Endothelial cell of umbilical vein (primary cell): ENCODE measurements around the gene LTO1. TPM values are rescaled to one million over a fixed set of nuclear protein-coding genes. Genes with fewer than 3 reads are reported as not detected.

Source experiments
- BruUV-seq: library from RNA; stranded (reverse); fragments of 400-500 nt; replicated peaks from 2 replicates; lab custom pipeline; 2021; lab: Mats Ljungman, UMichigan
- CTCF ChIA-PET: fragments of 300-600, 350-600 bp; sonication (Branson Sonifier 250); formaldehyde crosslinking; loops from one replicate; lab custom pipeline; 2021; ENCODE audit warnings: antibody characterized with exemption, inconsistent platforms; lab: Charles Lee
- POLR2A ChIA-PET: fragments of 300-600, 350-600 bp; sonication (Branson Sonifier 250); formaldehyde crosslinking; loops from one replicate; lab custom pipeline; 2021; ENCODE audit warnings: antibody characterized with exemption, inconsistent platforms; lab: Charles Lee
- DNase-seq: peaks from one replicate; pipeline ENCODE4 v3.0.0-alpha.2; 2011; ENCODE audit warnings: low read depth, low spot score
- FAIRE-seq: peaks from 2 replicates; lab custom pipeline; 2011; peaks lifted over from hg19 to GRCh38; lab: Jason Lieb, UNC
- H2AFZ ChIP-seq: 2 replicates; pipeline ENCODE4 v1.6.0; 2012; ENCODE audit warnings: low read depth, low read length, control low read depth, inconsistent platforms
- H3K27ac ChIP-seq: 2 replicates; pipeline ENCODE4 v1.5.1; 2011; ENCODE audit warnings: low read depth, mild to moderate bottlenecking, control low read depth, low read length, moderate library complexity; ENCODE audit not compliant: insufficient read depth
- H3K27me3 ChIP-seq, 2 experiments: 2 replicates each; pipeline versions ENCODE4 v1.6.0 to v1.6.1; 2011; ENCODE audit warnings: low read length in 2 of 2, mixed read lengths in 1 of 2; ENCODE audit not compliant: control insufficient read depth in 2 of 2, insufficient read depth in 2 of 2
- H3K36me3 ChIP-seq, 2 experiments: 2 replicates in 1 of 2; 3 replicates in 1 of 2; pipeline ENCODE4 v1.5.1; 2011; ENCODE audit warnings: low read length in 2 of 2, mild to moderate bottlenecking in 1 of 2, moderate library complexity in 1 of 2; ENCODE audit not compliant: control insufficient read depth in 2 of 2, insufficient read depth in 2 of 2; ENCODE audit errors: extremely low read depth in 1 of 2
- H3K4me1 ChIP-seq: 3 replicates; pipeline ENCODE4 v1.5.1; 2011; ENCODE audit warnings: mild to moderate bottlenecking, low read length; ENCODE audit not compliant: control insufficient read depth, insufficient read depth; ENCODE audit errors: extremely low read depth
- H3K4me2 ChIP-seq: 2 replicates; pipeline ENCODE4 v1.6.1; 2011; ENCODE audit warnings: low read length, control low read depth, mixed read lengths; ENCODE audit not compliant: insufficient read depth
- H3K4me3 ChIP-seq, 3 experiments: fragments of 200-600 bp in 1 of 3; sonication (generic), shearing (Covaris generic) in 1 of 3; replicated peaks in 1 of 3; 2 replicates each; pipeline ENCODE4 v1.5.1; 2011 to 2016; ENCODE audit warnings: control low read depth in 3 of 3, low read length in 3 of 3, mild to moderate bottlenecking in 2 of 3, inconsistent platforms in 1 of 3, low read depth in 1 of 3, moderate library complexity in 1 of 3; ENCODE audit not compliant: insufficient read depth in 1 of 3
- H3K79me2 ChIP-seq: 2 replicates; pipeline ENCODE4 v1.6.0; 2012; ENCODE audit warnings: low read length, inconsistent platforms; ENCODE audit not compliant: control insufficient read depth, insufficient read depth
- H3K9ac ChIP-seq: replicated peaks from 2 replicates; pipeline ENCODE3; 2011; ENCODE audit warnings: low read length, control low read depth; ENCODE audit not compliant: insufficient read depth; ENCODE audit errors: extremely low read depth
- H3K9me1 ChIP-seq: replicated peaks from 3 replicates; pipeline ENCODE4 v1.6.0; 2011; ENCODE audit warnings: mild to moderate bottlenecking, low read length; ENCODE audit not compliant: control insufficient read depth, insufficient read depth; ENCODE audit errors: extremely low read depth
- H3K9me3 ChIP-seq: replicated peaks from 2 replicates; pipeline ENCODE4 v1.5.1; 2012; ENCODE audit warnings: low read length, inconsistent platforms; ENCODE audit not compliant: control insufficient read depth, insufficient read depth
- H4K20me1 ChIP-seq: replicated peaks from 2 replicates; pipeline ENCODE3; 2011; ENCODE audit warnings: mild to moderate bottlenecking, low read length; ENCODE audit not compliant: control insufficient read depth, insufficient read depth; ENCODE audit errors: extremely low read depth
- CTCF ChIP-seq, 2 donors: IDR thresholded peaks; 1 replicate in 1 of 2; 2 replicates in 1 of 2; pipeline ENCODE4 v1.5.1; 2011; ENCODE audit warnings: low read length in 2 of 2, mild to moderate bottlenecking in 2 of 2, moderate library complexity in 2 of 2, control low read depth in 1 of 2, inconsistent platforms in 1 of 2, low read depth in 1 of 2; ENCODE audit not compliant: insufficient read depth in 1 of 2; ENCODE audit errors: extremely low read depth in 1 of 2
- EZH2 ChIP-seq: IDR thresholded peaks from 2 replicates; pipeline ENCODE4 v1.6.1; 2012; ENCODE audit warnings: borderline replicate concordance, low read depth, mild to moderate bottlenecking, moderate library complexity, low read length, inconsistent platforms; ENCODE audit not compliant: severe bottlenecking
- FOS ChIP-seq: IDR thresholded peaks from 2 replicates; pipeline ENCODE4 v1.6.1; 2011; ENCODE audit warnings: mild to moderate bottlenecking, low read length, moderate library complexity, borderline replicate concordance; ENCODE audit not compliant: insufficient read depth
- GATA2 ChIP-seq: IDR thresholded peaks from 2 replicates; pipeline ENCODE4 v1.7.0; 2011; ENCODE audit warnings: low read depth, mild to moderate bottlenecking, moderate library complexity, mixed read lengths, low read length; ENCODE audit not compliant: insufficient read length, insufficient read depth
- JUN ChIP-seq: IDR thresholded peaks from 2 replicates; pipeline ENCODE4 v1.6.1; 2011; ENCODE audit warnings: borderline replicate concordance, low read depth; ENCODE audit not compliant: insufficient read length, insufficient read depth
- MAX ChIP-seq: IDR thresholded peaks from 2 replicates; pipeline ENCODE4 v1.6.1; 2011; ENCODE audit not compliant: insufficient read depth, insufficient read length
- MYC ChIP-seq: IDR thresholded peaks from one replicate; pipeline ENCODE4 v1.6.1; 2011; ENCODE audit warnings: mild to moderate bottlenecking, low read depth, low read length
- POLR2A ChIP-seq: IDR thresholded peaks from 2 replicates; pipeline ENCODE4 v1.6.1; 2012; ENCODE audit warnings: low read depth, mild to moderate bottlenecking, control low read depth, low read length
- POLR2AphosphoS5 ChIP-seq: IDR thresholded peaks from 2 replicates; pipeline ENCODE4 v1.6.1; 2012; ENCODE audit warnings: low read depth, mild to moderate bottlenecking, control low read depth, low read length, moderate library complexity; ENCODE audit not compliant: insufficient read depth
- dilution Hi-C: fragments of 300-500 bp; cut with MboI; formaldehyde crosslinking; loops from one replicate; pipeline ENCODE4 v1.15.0; 2019; ENCODE audit warnings: low sequenced_read_pairs; ENCODE audit not compliant: extremely low pct_ligation_motif_present
- intact Hi-C: fragments of 100-400 bp; cut with micrococcal nuclease; formaldehyde crosslinking; loops from one replicate; pipeline ENCODE4 v1.10.0; 2022
- polyA plus RNA-seq, 4 experiments: library from polyadenylated mRNA; depleted of rRNA in 3 of 4; stranded (reverse) in 3 of 4; unstranded in 1 of 4; fragments of >200 nt; gene quantifications; 2 replicates each; pipeline versions ENCODE4 v1.2.1 to v1.2.3, GENCODE V29; 2011 to 2012; ENCODE audit warnings: missing spikeins in 1 of 4
- total RNA-seq: library from RNA; stranded (reverse); gene quantifications from 2 replicates; pipeline ENCODE4 v1.2.3, GENCODE V29; 2021

Gene LTO1
- total and polyA plus RNA-seq, 2 donors (not counting 3 experiments of a cell fraction or from before 2014, with no cell fraction given): 26.8 to 30.9 TPM

DNA sequence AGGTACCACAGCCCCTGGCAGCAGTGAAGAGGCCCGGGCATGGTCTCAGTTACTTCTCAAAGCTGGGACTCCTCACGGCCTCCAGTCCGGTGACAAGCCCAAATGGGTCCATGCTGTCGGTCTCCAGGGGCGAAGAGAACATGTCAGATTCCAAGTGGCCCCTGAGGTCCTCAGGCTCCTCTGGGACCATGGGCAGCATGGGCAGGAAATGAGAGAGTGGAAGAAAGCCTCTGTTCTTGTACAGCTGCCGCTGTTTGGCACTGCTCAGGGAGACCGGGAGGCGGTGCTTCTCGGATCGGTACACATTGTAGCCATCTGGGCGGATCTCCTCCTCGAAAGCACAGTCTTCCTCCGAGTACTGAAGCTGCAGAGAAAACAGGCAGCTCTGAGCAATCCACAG lies 24.1 kb upstream of the LTO1 start:
- no TSS peak for BruUV-seq

More for the DNA sequence above, 24.1 kb upstream of the LTO1 start:
- H3K9me1 ChIP-seq: no peaks in the 10 kb centered on the region
- intact Hi-C loops (no loop called here), dilution Hi-C loops (no loop called here)
- H3K79me2 ChIP-seq: no peaks in the 10 kb centered on the region
- no peaks in the 10 kb centered on the region for H3K9me3 ChIP-seq
- H4K20me1 ChIP-seq: no peaks in the 10 kb centered on the region
- ChIA-PET POLR2A (no interaction called here), CTCF (no interaction called here)
- no peak overlapping the region for H3K4me2 ChIP-seq
- DNase-seq (no peak), FAIRE-seq (no peak)
- H3K4me1 ChIP-seq: peaks cover 8% of the 10 kb centered on the region
- no peak overlapping the region for H2AFZ ChIP-seq
- H3K27me3 ChIP-seq: peaks cover 26 to 29% of the 10 kb centered on the region in 2 experiments
- no peak overlapping the region for H3K9ac ChIP-seq
- H3K27ac ChIP-seq: no peak overlapping the region
- H3K36me3 ChIP-seq: no peaks in the 10 kb centered on the region
- no peak overlapping the region for H3K4me3 ChIP-seq
- TF ChIP-seq MAX (no peak), POLR2A (no peak), MYC (no peak), FOS (no peak), POLR2AphosphoS5 (no peak), EZH2 (no peak), JUN (no peak), CTCF (IDR thresholded peaks at IDR 0.05; ENCODE audit: extremely low read depth in 1 of 2, insufficient read depth in 1 of 2, low read depth in 1 of 2, low read length in 2 of 2) (no peak), GATA2 (no peak)
